ENCODE results near the gene GAS7. TPM values are rescaled to one million over a fixed set of nuclear protein-coding genes. Genes with fewer than 3 reads are reported as not detected.
"Not testable (repeated sequence)": the region's sequence is repeated elsewhere in the genome, so short reads cannot be mapped to it uniquely, and the experiment has no call there.

The GAS7 gene
- total RNA-seq, 2 experiments from 2014 or later, result 1.6 to 2.1 TPM

DNA sequence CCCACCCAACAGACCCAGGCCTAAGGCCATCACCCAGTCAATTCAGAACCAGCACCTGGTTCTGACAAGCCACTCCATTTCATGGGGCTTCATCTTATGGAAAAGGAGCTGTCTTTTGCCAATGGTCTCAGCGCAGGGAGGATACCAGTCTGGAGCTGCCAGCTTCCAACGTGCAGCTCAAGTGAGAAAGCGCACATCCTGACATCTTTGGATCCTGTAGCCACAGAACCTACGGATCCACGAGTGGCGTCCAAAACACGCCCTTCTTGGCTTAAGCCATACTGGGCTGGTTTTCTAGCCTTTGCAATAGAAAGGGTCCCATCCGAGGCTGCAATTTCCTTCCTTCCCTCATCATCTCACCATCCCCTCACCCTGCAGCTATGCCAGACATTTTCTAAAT, 101.8 kb downstream of the GAS7 start:
- ChIA-PET POLR2A (no interaction called here), CTCF (no interaction called here)
- intact Hi-C loops (cut with micrococcal nuclease), result no loop called here
- H3K27ac Mint-ChIP-seq, result no peak overlapping the region
- no peaks in the 10 kb centered on the region for H3K36me3 Mint-ChIP-seq (ENCODE audit: low read depth)
- no peak for ATAC-seq
- TF ChIP-seq CTCF (IDR thresholded peaks at IDR 0.05), result no peak
- no peak for DNase-seq
- H3K4me3 Mint-ChIP-seq, result no peak overlapping the region
- H3K27me3 Mint-ChIP-seq, result no peaks in the 10 kb centered on the region
- H3K4me1 Mint-ChIP-seq (ENCODE audit: low read depth), result no peaks in the 10 kb centered on the region
- no peaks in the 10 kb centered on the region for H3K9me3 Mint-ChIP-seq

DNA sequence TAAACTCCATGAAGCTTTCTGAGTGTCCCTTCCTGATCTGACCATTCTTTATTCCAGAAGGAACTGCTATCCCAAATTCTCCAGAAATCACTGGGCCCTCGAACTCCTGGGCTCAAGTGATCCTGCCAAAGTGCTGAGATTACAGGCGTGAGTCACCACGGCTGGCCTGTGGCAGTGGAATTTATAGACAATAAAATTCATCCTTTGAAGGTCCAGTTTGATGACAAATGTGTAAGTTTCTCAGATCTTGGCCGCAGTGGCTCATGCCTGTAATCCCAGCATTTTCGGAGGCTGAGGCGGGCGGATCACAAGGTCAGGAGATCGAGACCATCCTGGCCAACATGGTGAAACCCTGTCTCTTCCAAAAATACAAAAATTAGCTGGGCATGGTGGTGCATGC, 103.1 kb downstream of the GAS7 start:
- DNase-seq; intact Hi-C loops (cut with micrococcal nuclease); H3K4me3 Mint-ChIP-seq; ATAC-seq; H3K9me3 Mint-ChIP-seq; H3K27me3 Mint-ChIP-seq; CTCF ChIA-PET; H3K27ac Mint-ChIP-seq; POLR2A ChIA-PET; H3K36me3 Mint-ChIP-seq (ENCODE audit: low read depth); H3K4me1 Mint-ChIP-seq (ENCODE audit: low read depth): not testable (repeated sequence)

- intact Hi-C loops (cut with micrococcal nuclease), result no loop called here
- ChIA-PET CTCF (no interaction called here), POLR2A (no interaction called here)
- no peak for ATAC-seq
- no peaks in the 10 kb centered on the region for H3K36me3 Mint-ChIP-seq (ENCODE audit: low read depth)
- H3K27me3 Mint-ChIP-seq, result no peaks in the 10 kb centered on the region
- H3K4me3 Mint-ChIP-seq, result no peak overlapping the region
- H3K27ac Mint-ChIP-seq, result no peak overlapping the region
- no peak for DNase-seq
- no peak for TF ChIP-seq CTCF (IDR thresholded peaks at IDR 0.05)
- no peaks in the 10 kb centered on the region for H3K9me3 Mint-ChIP-seq
- no peaks in the 10 kb centered on the region for H3K4me1 Mint-ChIP-seq (ENCODE audit: low read depth)
Observed at GRCh38 chr17:10094797-10095196, 103.6 kb downstream of the GAS7 start.

- ATAC-seq, result no peak
- Mint-ChIP-seq H3K27me3 (no peaks in the 10 kb centered on the region), H3K4me1 (ENCODE audit: low read depth) (no peaks in the 10 kb centered on the region), H3K9me3 (no peaks in the 10 kb centered on the region), H3K27ac (no peak overlapping the region), H3K4me3 (no peak overlapping the region), H3K36me3 (ENCODE audit: low read depth) (no peaks in the 10 kb centered on the region)
- DNase-seq, result no peak
- ChIA-PET POLR2A (no interaction called here), CTCF (no interaction called here)
- no peak for TF ChIP-seq CTCF (IDR thresholded peaks at IDR 0.05)
- intact Hi-C loops (cut with micrococcal nuclease), result no loop called here
Observed at GRCh38 chr17:10092595-10092994, 105.8 kb downstream of the GAS7 start.

DNA sequence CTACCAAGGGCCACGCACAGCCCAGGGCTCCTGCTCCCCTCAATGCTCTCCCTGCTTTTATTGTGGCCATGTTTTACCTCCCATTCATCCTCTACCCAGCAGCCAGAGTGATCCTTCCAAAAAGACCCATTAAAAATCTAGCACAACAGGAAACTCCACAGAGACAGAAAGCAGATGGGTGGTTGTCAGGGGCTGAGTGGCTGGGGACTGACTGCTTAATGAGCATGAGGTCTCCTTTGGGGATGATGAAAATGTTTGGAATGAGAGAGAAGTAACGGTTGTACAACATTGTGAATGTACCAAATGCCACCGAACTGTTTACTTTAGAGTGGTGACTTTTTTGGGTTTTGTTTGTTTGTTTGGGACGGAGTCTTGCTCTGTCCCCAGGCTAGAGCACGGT, 107.4 kb downstream of the GAS7 start:
- ATAC-seq (no peak), DNase-seq (no peak)
- no peak for TF ChIP-seq CTCF (IDR thresholded peaks at IDR 0.05)
- ChIA-PET POLR2A (no interaction called here), CTCF (no interaction called here)
- Mint-ChIP-seq H3K4me1 (ENCODE audit: low read depth) (no peaks in the 10 kb centered on the region), H3K9me3 (no peaks in the 10 kb centered on the region), H3K27me3 (no peaks in the 10 kb centered on the region), H3K36me3 (ENCODE audit: low read depth) (no peaks in the 10 kb centered on the region), H3K27ac (no peak overlapping the region), H3K4me3 (no peak overlapping the region)
- intact Hi-C loops (cut with micrococcal nuclease), result no loop called here

GRCh38 chr17:10089196-10089804, 109.1 kb downstream of the GAS7 start:
- no peaks in the 10 kb centered on the region for H3K4me1 Mint-ChIP-seq (ENCODE audit: low read depth)
- ChIA-PET POLR2A (no interaction called here), CTCF (no interaction called here)
- no peaks in the 10 kb centered on the region for H3K36me3 Mint-ChIP-seq (ENCODE audit: low read depth)
- H3K4me3 Mint-ChIP-seq, result no peak overlapping the region
- intact Hi-C loops (cut with micrococcal nuclease), result no loop called here
- DNase-seq (no peak), ATAC-seq (no peak)
- H3K9me3 Mint-ChIP-seq, result no peaks in the 10 kb centered on the region
- no peaks in the 10 kb centered on the region for H3K27me3 Mint-ChIP-seq
- no peak overlapping the region for H3K27ac Mint-ChIP-seq
- no peak for TF ChIP-seq CTCF (IDR thresholded peaks at IDR 0.05)
